Esophagus mucosa (tissue), 1 donor: ENCODE data around the gene TSHZ3. TPM values are rescaled to one million over a fixed set of nuclear protein-coding genes. Genes with fewer than 3 reads are reported as not detected.

ENCODE experiments used
- ATAC-seq: fragments of 200-7000 bp; cut with Tn5 transposase; one replicate; pipeline ENCODE4 v1.9.1; 2020
- total RNA-seq: library from RNA; stranded (reverse); gene quantifications from one replicate; pipeline ENCODE4 v1.2.4, GENCODE V29; 2023
- donor health status: DM: yes; HTN: yes; CAD: no.

The TSHZ3 gene
- total RNA-seq, 1 donor from 2014 or later, result 1.6 TPM

DNA sequence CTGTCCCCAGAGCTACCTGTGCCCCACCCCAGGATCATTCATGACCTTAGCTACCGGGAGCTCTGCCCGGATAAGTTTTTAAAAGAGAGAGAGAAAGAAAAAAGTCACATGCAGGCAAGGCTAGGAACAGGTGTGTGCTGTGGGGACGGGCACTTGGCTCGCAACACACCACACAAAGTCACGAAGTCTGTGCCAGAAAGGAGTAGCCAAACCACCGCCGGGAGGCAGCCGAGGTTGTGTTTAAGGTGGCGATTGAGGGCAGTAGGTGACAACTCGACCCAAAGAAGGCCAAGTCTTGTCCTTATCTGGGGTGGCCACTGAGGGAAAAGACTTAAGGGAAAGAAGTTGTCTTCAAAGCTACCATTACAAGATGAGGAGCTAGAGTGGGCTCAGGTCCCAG lies 4.6 kb upstream of the TSHZ3 start:
- ATAC-seq, result no peak

DNA sequence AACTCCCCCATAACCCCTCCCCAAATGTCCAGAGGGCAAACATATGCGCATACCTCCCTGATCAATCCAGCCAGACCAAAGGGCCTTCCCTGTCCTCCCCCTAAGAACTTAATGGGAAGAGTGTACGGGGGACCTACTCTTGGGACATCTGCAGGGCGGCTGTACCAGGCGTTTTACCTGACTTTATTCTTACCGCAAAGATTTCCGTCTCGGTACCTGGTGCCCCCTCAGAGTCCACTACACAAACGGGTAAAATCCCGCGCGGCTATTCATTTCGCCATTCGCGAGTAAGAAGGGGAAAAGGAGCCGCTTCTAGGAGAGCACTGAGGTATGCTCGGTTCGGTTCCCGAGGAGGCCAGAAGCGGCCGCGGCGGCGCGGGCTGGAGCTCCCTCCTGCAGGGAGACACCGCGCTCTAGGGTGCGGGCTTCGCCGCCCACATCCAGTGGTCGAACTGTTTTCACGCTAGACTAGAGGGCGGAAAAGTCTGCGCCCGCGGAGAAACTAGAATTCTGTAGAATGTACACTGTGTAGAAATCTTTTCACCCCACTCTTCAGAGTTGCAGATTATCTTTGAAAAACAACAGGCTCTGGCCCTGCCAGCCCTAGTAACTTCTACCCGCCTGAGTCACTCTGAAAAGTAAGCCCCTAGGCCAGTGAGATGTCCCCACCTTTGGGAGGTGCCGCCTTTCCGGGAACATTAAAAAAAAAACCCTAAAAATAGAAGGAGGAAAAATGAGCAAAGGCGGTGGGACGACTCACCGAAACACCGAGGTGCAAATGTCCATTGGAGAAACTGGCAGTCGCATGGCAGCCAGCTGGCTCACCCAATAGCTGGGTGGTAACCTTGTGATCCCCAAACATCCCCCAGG lies 3.8 kb upstream of the TSHZ3 start:
- no peak for ATAC-seq

DNA sequence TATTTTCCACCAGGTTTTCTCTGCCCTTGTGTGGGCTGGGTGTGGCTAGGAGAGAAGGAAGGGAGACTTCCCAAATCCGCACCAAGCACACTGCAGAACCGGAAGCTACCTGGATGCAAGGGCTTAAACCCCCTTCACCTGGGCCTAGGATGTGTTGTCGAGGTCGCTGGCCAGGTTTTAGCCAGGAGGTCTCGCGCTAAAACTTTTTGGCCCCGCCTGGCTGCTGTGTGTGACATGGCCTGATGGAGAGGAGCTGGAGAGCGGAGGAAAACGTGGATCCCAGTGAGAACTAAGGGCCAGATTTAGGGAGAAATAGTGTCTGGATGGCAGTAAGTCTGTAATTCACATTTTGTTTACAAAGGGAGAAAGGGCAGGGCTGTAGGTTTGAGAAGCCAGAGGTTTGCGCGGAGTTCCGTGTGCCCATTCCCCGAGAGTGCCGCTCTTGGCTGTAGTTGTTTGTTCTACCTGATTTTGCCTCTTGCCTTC lies 3.1 kb upstream of the TSHZ3 start:
- ATAC-seq, result no peak

DNA sequence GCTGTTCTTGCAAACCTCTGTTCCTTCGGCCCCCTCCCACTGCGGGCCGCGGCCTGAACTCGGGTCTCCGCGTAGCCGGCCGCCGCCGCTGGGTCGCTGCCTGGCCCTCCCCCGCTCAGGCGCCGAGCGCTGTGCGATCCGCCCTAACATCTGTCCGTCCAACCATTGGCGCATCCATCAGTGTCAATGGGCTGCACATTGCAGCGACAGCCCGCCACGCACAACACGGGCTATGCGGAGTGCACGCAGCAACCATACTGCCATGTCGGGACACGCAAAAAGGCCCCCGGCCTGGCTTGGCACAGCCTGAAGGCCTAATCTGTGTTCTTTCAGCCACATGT lies 2.6 kb upstream of the TSHZ3 start:
- ATAC-seq, result no peak

DNA sequence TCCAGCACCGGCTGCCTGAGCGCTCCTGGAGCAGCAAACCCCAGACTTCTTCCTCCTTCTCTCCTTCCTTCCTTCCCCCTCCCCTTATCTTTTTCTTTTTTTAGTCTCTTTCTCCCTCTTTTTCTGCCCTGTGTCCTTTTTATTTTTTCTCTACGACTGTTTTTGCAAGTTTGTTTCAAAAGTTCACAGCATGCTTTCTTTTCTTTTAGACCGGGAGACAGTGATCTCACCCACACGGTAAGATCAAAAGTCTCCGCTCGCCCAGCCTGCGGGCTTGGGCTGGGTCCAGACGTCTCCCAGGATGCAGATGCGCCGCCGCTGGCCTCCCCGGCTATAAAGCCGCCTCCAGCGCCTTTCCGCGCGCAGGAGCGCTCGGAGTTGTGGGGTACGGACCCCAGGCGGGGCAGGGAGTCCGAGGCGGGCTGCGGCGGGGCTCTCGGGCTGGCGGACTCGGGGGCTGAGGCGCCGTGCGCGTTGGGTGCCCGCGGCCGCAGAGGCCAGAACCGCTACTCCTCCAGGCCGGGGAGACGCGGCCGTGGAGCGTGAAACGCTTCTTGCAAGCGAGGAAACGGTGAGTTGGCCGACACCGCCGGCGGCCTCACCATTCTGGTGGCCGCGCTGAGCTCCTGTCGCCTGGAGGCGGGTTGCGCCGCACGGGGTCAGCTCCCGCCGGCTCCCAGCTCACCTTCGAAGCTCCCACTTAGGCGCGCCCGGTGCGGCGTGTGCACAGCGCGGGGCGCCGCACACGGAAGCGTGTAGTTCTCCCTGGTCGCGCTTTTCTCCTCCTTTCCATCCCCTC lies 2.0 kb upstream of the TSHZ3 start:
- ATAC-seq, result no peak

DNA sequence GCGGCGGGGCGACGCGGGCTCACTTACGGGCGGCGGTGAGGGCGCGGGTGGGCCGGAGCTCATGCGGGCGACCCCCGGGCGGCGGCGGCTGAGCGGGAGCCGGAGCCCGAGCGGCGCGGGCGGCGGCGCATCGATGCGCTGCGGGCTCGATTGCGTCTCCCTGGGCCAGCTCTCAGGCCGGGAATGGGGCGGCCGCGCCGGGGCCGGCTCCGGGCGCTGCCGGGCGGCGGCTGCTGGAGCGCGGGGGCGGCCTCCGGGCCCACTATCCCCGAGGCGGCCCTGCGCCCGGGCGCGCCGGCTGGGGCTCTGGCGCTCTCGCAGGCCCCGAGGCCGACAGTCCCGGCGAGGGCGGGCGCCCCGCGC lies 1.4 kb upstream of the TSHZ3 start:
- ATAC-seq, result peak; percentile 35

DNA sequence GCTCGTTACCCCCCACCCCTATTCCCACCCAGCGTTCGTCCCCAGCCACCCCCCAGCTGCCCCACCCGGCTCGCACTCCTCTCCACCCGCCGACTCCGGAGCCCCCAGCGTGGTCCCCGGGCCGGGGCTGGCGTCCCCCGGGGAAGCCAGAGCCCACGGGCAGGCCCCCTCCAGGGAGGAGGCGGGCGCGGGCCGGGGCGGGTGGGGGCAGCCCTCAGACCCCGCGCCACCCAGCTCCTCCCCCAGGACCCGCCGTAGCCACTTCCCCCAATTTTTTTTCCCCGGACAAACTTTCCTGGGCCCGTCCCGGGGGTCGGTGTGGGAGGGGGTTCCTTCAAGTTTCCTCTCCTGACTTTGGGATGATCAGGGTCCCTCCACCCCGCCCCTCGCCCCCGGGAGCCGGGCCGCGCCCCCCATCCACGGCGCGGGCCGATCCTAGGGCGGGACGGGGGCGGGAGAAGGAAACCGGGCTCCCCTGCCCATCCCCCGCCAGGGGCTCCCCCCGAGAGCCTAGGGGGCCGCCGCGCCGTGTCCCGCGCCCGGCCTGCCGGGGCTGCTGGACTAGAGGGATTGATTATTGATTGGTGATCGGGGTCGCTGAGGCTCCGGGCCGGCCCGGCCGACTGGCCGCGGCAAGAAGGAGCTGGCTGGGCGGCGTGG lies 927 bp upstream of the TSHZ3 start:
- no peak for ATAC-seq

DNA sequence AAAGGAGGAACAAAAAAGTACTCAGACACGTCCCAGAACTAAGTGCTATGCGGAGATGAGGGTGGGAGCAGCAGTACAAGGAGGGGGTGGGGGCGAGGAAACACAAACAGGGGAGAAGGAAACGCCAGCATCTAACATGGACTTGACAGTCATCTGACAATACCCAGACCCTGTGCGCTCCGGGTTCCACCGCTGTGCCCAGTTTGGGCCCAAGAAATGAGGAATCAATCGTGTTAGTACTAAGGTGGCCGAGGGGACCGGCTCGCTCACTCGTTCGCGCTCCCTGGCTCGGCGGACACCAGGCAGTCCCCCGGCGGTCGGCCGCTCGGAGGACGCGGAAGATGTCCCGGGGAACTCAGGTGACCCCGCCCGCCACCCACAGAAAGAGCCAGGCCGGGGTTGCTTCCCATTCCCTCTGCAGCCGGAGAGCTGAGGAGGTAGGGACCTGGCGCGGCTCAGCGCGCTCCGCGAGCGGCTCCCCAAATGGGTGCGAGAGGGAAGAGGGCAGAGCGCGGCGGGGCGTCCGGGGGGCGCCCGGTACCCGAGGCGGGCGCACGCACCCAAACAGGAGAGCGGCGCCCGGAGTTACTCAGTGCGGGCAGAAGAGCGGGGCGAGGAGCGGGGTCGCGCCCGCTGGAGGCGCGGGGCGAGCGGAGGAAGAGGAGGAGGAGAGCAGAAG lies 616 bp downstream of the TSHZ3 start:
- ATAC-seq, result peak; percentile 18

DNA sequence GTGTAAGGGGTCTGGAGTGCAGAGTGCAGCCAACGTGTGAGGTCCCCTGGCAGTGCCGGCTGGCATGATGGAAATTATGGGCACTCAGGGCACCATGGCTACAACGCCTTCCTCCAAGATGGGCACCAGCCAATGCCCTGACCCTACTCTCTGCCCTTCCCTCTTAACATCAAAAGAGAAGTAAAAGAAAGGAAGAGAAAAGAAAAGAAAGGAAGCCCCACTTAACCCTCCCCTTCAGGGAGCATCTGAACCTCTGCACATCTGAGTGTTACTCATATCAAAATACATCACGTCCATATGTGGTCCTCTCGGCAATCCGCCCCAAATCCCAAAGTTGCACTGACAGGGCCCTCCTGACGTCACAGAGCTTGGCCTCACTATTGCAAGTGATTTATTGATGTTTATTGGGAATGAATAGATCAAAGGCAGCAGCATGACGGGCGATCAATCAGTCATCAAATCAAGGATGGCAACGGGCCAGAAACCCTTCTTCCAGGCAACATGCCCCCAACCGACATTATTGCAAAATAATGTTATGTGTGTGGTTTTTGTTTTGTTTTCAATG lies 1.3 kb downstream of the TSHZ3 start:
- ATAC-seq, result no peak

DNA sequence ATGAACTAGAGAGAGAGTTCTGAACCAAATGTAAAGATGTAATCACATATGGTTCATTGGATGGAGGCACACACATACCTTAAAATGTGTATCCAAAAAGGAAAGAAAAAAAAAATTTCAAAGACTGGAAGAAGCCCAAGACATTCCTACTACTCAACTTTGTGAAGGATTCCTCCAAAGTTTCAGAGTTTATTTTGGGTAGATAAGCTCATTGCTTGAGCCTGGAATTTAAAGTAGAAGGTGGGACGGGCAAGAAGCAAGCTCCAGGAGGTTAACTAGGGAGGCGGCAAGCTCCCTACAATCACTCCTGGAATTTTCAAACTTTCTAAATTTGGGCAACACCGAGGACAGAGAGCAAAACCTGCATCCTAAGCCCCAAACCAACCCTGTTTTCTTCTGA lies 1.9 kb downstream of the TSHZ3 start:
- ATAC-seq, result no peak

DNA sequence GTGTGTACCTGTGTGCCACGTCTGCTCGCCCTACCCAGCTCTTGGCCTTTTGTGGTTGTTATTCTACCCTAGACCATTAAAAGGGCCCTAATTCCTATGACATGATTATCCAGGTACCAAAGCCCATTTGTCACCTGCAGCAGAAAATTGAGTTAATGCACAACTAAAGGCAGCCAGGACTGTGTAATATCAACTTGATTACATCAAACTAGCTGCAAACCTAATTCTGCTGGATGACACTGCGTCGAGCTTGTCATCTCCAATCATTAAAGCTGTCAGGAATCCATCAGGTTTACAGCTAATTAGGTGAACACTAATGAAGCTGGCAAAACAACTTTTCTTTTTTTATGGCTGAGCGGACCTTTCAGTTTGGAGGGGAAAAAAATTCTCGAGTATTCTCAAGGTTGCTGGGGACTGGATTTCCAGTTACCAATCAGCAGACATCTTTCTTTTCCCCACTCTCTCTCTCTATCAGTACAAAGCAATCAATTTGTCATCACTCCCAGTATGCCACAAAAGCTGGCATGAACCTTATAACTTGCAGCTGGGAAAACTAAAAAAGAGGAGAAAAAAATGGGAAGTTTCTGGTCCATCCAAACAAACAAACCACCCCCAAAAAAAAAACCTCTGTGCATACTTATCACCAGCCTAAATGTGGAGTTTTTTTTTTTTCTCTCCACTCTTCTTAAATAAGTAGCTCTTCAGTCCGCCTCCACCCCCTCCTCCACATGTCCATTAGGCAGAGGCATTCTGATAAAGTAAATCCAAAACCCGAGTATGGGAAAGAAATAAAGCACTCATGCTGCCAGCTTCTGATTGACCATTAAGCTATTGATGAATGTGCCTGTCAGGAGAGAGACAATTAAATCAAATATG lies 2.8 kb downstream of the TSHZ3 start:
- ATAC-seq, result no peak

DNA sequence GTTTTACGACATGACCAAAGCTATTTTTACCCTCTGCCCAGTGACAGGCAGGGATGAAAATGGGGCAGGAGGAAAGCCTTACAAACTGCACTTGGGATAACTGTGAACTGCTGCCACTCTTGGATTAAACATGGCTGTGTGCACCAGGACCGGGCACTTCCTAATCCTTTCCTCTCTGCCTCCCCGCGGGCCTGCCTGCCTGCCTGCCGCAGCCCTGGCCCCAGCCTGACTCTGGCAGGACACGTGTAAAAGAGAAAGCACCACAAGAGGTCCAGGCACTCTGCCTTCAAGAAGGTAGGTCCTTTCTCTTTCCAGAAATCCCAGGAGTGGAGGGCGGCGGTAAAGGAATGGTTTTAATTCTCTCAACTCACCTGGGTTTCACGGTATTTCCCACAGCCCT lies 4.8 kb downstream of the TSHZ3 start:
- ATAC-seq, result no peak

DNA sequence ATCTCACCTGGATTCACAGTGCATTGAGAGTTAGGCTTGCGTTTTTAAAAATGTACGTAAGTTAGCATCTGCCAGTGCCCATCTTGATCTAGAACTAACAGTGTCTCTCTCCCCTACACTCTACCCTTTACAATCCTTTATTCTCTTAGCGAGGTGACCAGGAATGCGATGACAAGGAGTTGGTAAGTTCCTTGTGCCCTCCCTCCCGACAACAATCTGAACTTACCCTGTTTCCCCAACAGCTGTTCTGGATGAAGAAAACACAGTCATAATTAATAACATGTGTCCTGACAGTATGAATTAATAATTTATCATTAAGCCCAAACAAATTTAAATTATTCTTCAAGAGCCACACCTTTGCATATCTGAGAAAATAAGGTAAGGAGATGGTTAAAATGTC lies 6.3 kb downstream of the TSHZ3 start:
- ATAC-seq, result no peak

DNA sequence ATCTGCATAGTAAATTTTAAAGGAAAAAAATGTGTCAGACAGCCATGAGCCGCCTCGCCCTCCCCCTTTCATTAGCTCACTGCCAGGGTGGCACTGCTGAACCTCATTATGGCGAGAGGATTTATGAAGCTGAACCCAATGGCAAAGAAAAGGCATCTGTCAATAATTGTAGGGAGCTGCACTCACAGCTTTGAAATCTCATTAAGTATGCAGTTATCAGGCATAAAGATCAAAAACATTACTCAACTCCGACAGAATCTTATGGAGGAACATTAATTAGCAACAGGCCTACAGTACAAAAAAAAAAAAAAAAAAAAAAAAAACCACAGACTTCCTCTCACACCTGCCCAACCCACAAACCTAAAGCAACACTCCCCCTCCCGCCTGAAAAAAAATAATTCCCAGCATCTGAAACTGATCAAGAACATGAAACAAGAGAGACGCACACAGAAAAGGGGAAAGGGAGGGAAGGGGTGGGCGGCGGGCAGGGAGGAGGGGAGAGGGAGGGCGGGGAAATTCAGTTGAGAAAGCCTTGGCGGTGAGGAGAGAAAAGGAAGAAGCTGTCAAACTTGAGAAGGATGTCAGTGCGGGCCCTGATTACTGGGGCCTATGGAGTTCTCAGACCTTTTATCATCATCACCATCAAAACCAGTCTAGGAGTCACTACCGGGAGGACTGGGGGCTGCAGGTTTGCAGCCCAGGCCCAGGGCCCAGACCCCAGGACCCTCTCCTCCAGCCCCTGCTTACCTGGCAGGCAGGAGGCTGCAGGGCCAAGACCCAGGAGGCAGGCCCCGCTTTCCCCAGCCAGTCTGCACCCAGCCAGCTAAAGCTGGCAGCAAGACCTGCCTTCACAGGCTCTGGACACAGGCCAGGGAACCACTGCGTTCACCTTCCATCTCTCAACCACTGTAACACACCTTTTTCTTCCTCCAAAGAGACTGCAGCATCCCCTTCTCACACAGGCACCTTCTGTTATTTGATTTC lies 8.9 kb downstream of the TSHZ3 start:
- ATAC-seq, result peak; percentile 28

DNA sequence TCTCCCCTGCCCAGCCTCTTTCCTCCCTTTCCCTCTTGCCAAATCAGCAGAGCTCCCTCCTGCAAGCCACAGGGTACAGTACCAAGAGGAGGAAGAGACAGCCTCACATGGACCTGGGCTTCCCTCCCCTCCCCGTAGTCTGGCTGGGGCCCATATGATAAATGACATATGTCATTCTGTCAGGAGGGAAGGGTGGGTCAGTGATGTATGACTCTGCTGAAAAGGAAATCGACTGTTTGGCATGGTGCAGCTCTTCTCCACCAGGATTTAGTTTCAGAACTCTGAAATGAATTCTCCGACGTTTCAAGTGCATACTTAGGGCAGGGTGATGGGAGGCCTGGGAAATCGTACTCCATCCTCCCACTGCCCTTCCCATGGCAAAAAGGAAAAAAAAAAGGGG lies 9.8 kb downstream of the TSHZ3 start:
- no peak for ATAC-seq

DNA sequence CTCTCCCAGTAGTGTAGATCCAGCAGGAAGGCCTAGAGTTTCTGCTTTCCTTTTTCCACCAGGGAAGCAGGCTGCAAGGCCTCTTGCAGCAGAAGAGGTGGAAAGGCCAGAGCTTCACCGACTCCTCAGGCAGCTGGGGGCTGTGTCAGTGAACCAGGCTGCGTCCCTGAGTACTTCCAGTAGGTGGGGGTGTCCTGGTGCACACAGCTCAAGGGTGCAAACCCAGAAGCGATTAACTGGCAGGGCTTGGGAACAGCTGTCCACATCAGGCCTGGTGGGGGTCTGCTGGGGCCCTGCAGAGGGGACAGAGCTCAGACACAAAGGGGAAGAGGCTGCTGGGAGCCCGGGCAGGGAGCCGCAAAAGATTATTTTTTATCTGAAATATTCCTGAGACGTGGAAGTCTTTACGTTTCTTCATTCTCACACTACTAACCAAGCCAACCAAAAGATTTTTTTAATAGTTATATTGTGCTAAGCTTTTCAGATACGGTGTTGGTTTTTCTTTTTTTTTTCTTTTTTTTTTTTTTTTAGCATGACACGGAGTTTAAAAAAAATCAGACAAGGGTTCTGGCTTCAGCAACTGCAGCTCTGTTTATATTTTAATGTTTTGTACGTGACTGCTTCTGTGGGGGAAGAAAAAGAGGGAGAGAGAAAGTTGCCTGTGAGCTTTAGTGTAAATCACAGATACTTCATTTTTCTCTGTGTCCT lies 11.0 kb downstream of the TSHZ3 start:
- peak; percentile 39 for ATAC-seq

DNA sequence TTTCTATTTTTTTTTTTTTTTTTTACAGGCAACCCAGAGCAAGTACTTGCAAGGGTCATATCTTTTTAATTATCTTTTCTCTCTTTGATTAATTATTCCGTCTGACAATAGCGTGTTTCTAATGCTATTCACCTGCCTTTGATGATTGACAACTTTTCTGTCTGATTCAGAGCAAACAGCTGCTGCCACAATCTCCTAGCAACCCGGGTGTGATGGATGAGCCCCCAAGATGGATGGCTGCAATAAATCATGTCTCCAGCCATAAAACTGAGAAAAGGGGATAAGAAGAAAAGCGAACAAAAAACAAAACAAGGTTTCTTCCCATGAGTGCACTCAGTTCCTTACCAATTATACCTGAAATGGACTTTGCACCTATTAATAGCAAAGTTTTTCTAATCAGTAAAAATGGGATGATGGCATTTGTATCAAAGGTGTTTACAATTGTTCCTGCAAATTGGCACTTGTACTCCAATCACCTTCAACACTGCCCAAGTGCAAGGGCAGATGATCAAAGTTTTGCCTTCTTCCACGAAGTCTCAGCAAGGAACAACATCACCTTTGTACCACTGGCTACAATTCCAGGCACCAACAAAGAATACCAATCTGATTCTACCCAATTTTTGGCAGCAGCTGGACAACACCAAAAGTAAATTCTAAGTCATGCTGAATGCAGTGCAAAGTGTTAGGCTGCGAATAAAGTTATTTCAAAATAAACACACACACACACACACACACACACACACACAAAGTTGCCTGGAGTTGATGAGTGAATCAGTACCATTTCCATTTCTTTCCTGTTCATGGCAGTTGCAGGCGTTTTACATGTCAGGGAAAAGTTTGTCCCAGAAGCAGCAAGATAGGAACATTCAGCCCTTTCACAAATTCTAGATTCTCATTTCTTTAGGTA lies 12.0 kb downstream of the TSHZ3 start:
- no peak for ATAC-seq

DNA sequence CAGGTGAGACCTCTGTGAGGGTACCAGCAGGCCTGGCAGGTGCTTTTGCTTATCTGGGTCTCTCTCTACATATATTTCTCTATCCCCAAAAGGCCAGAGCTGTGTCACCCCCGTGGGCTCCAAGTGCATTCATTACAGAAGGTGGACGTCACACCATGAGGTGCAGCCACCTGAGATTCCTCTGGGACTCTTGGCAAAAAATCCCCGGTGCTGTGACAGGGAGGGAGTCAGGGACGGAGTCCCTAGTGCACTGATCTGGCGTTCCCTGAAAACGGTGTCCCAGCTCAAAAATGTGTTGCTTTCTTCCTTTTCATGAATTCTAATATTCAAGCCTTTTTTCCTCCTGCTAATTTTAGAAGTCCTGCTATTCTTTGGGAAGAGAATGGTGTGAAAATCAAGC lies 13.5 kb downstream of the TSHZ3 start:
- ATAC-seq, result no peak
